ENCODE data around the gene S100A16.

Gene S100A16

GRCh38 chr1:153561466-153561985, 51.4 kb downstream of the S100A16 start:
- Histone ChIP-seq H3K27ac (no peak overlapping the region), H3K4me3 (no peak overlapping the region)
- TF ChIP-seq CTCF (IDR thresholded peaks at IDR 0.05) = no peak
- no peak for DNase-seq (ENCODE audit: low spot score)

- Histone ChIP-seq H3K27ac (no peak overlapping the region), H3K4me3 (no peak overlapping the region)
- DNase-seq (ENCODE audit: low spot score) = no peak
- no peak for TF ChIP-seq CTCF (IDR thresholded peaks at IDR 0.05)
Observed at GRCh38 chr1:153560771-153561465, 52.0 kb downstream of the S100A16 start.

- no peak for TF ChIP-seq CTCF (IDR thresholded peaks at IDR 0.05)
- no peak overlapping the region for H3K27ac ChIP-seq
- H3K4me3 ChIP-seq = no peak overlapping the region
- no peak for DNase-seq (ENCODE audit: low spot score)
Observed at GRCh38 chr1:153560241-153560640, 52.7 kb downstream of the S100A16 start.

GRCh38 chr1:153557877-153558276, 55.1 kb downstream of the S100A16 start:
- no peak overlapping the region for H3K4me3 ChIP-seq
- no peak overlapping the region for H3K27ac ChIP-seq
- no peak for DNase-seq (ENCODE audit: low spot score)
- TF ChIP-seq CTCF (IDR thresholded peaks at IDR 0.05) = no peak

Measured in coronary artery (tissue), 2 donors.